Stomach smooth muscle (tissue), 2 donors: ENCODE results near the gene SYT17.

Source experiments
- H3K27ac ChIP-seq: one replicate; pipeline ENCODE4 v1.7.0; 2013; ENCODE audit warnings: mild to moderate bottlenecking, low read length, inconsistent platforms
- H3K27me3 ChIP-seq, 2 donors: one replicate each; pipeline ENCODE4 v1.7.0; 2013; ENCODE audit warnings: low read length in 2 of 2; ENCODE audit not compliant: insufficient read depth in 2 of 2, control insufficient read depth in 1 of 2
- H3K36me3 ChIP-seq, 2 donors: one replicate each; pipeline ENCODE4 v1.7.0; 2013; ENCODE audit warnings: low read length in 2 of 2; ENCODE audit not compliant: control insufficient read depth in 2 of 2, insufficient read depth in 2 of 2
- H3K4me1 ChIP-seq: one replicate; pipeline ENCODE4 v1.7.0; 2013; ENCODE audit warnings: low read length; ENCODE audit not compliant: control insufficient read depth, insufficient read depth
- H3K4me3 ChIP-seq, 2 donors: one replicate each; pipeline ENCODE4 v1.7.0; 2013; ENCODE audit warnings: low read length in 2 of 2
- H3K9ac ChIP-seq, 2 donors: one replicate each; pipeline ENCODE4 v1.7.0; 2013; ENCODE audit warnings: low read length in 2 of 2, mild to moderate bottlenecking in 1 of 2
- H3K9me3 ChIP-seq, 2 donors: one replicate each; pipeline ENCODE4 v1.7.0; 2013; ENCODE audit warnings: low read length in 2 of 2; ENCODE audit not compliant: control insufficient read depth in 2 of 2
- donor health status: healthy.
- donor health status: Pancreatic carcinoma.

Gene SYT17

DNA sequence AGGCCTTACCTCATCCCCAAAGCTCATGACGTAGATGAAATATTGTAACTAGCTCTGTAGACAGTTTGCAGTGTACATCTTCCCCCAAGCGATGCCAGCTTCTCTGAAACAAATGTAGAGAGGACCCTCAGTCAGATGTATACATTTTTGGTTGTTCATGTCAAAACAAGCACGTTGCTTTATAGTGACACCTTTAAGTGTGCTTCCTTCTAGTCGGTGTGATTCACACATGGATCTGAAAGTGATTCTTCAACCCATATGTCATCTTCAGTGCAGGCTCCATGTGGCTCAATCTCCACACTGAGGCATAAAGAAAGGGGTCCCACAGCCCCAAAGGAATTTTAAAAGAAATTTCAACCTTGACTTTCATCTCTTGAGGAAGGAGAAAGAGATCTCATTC is 86.6 kb downstream of the SYT17 start:
- H3K27ac ChIP-seq: no peak overlapping the region
- H3K9ac ChIP-seq: no peak overlapping the region
- no peak overlapping the region for H3K4me3 ChIP-seq
- H3K9me3 ChIP-seq: no peaks in the 10 kb centered on the region
- H3K4me1 ChIP-seq: no peaks in the 10 kb centered on the region
- no peaks in the 10 kb centered on the region for H3K36me3 ChIP-seq
- H3K27me3 ChIP-seq: no peaks in the 10 kb centered on the region

DNA sequence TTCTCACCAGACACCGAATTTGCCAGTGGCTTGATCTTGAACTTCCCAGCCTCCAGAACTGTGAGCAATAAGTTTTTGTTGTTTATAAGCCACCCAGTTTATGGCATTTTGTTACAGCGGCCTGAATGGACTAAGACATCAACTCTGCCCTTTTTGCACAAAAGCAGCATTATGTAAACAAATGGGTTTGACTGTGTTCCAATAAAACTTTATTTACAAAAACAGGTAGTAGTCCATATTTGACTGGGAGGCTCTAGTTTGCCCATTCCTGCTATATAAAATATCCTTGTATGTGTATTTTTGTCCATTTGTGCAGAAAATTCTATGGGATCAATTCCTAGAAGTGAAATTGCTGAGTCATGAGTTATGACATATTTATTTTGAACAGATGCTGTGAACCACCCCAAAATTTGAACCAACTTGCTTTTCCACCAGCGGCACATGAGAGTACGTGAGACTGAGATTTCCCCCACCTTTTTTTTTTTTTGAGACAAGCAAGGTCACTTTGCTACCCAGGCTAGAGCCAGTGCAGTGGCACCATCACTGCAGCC is 96.2 kb downstream of the SYT17 start:
- H3K9ac ChIP-seq: no peak overlapping the region
- H3K9me3 ChIP-seq: peaks cover 0 to 6% of the 10 kb centered on the region in 2 donors
- no peak overlapping the region for H3K27ac ChIP-seq
- H3K27me3 ChIP-seq: no peaks in the 10 kb centered on the region
- H3K4me3 ChIP-seq: no peak overlapping the region
- peaks cover 0 to 3% of the 10 kb centered on the region in 2 donors for H3K36me3 ChIP-seq
- no peaks in the 10 kb centered on the region for H3K4me1 ChIP-seq

DNA sequence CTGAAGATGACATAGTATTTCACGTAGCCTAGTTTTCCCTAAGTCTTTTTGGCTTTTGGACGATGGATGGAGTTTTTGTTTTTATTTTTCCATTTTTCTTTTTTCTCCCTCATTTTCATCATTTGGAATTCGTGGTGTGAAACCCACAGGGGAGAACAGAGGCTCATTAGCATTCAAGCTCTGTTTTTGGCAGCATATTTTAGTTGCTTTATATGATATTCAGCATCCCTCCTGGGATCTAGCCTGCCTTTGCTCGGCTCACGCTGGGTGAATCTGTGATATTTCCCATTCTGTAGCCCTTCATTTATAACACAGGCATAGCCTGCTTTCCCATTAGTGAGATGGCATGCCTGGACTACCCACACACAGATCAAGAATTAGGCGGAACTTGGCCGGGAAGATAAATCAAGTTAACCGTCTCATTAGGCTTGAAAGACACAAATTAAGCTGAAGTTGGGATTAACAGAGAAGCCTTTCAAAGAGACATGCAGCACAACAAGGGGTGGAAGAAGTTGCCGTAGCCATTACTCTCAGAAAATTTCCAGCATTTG is 97.4 kb downstream of the SYT17 start:
- peaks cover 0 to 6% of the 10 kb centered on the region in 2 donors for H3K9me3 ChIP-seq
- H3K4me3 ChIP-seq: no peak overlapping the region
- peaks cover 0 to 3% of the 10 kb centered on the region in 2 donors for H3K36me3 ChIP-seq
- no peak overlapping the region for H3K9ac ChIP-seq
- no peaks in the 10 kb centered on the region for H3K4me1 ChIP-seq
- no peak overlapping the region for H3K27ac ChIP-seq
- H3K27me3 ChIP-seq: no peaks in the 10 kb centered on the region

DNA sequence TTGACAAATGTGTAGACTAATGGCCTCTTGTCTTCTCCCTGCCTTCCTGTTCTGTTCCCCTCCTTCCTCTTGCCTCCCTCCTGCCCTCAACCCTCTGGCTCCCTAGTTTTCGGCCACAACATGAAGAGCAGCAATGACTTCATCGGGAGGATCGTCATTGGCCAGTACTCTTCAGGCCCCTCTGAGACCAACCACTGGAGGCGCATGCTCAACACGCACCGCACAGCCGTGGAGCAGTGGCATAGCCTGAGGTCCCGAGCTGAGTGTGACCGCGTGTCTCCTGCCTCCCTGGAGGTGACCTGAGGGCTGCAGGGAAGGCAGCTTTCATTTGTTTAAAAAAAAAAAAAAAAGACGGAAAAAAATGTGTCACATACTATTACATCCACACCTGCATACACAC is 98.7 kb downstream of the SYT17 start:
- H3K27me3 ChIP-seq: no peaks in the 10 kb centered on the region
- no peak overlapping the region for H3K9ac ChIP-seq
- H3K27ac ChIP-seq: no peak overlapping the region
- peaks cover 0 to 3% of the 10 kb centered on the region in 2 donors for H3K36me3 ChIP-seq
- H3K4me1 ChIP-seq: no peaks in the 10 kb centered on the region
- peaks cover 0 to 6% of the 10 kb centered on the region in 2 donors for H3K9me3 ChIP-seq
- H3K4me3 ChIP-seq: no peak overlapping the region

DNA sequence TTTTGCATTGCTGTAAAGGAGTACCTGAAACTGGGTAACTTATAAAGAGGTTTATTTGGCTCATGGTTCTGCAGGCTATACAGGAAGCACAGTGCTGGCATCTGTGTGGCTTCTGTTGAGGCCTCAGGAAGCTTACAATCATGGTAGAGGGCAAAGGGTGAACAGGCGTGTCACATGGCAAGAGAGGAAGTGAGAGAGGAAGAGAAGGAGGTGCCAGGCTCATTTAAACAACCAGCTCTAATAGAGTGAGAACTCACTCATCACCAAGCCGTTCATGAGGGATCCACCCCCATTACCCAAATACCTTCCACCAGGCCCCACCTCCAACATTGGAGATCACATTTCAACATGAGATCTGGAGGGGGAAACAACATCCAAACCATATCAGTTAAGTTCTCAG is 101.1 kb downstream of the SYT17 start:
- Histone ChIP-seq H3K27ac (no peak overlapping the region), H3K36me3 (peaks cover 0 to 3% of the 10 kb centered on the region in 2 donors), H3K27me3 (no peaks in the 10 kb centered on the region), H3K9ac (no peak overlapping the region), H3K4me1 (no peaks in the 10 kb centered on the region), H3K4me3 (no peak overlapping the region), H3K9me3 (peaks cover 0 to 2% of the 10 kb centered on the region in 2 donors)

DNA sequence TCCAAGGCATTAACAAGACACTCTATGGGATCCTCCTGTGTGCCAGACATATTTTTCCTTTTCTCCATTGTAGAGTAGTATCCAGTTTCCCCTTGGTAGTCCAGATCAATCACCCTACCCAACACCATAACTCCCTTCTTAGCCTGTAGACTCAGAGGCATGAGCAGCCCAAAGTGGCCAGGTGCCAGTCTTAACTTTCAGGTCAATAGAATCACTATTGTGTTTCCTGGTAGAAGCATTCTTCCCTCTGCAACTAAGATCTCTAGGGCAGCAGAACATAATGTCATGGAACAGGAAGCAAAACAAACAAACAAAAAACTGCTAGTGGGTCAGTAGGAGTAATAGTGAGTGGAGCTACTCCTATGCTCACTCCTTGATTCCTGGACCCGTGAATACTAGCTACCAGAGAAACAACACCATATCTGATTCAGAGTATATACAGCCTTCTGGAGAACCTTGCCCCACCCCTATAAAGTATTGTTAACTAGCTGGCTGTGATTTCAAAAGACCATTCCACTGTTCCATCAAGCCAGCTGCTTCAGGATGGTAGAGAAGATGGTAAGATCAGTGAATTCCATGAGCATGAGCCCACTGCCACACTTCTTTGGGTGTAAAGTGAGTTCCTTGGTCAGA is 106.2 kb downstream of the SYT17 start:
- H3K4me3 ChIP-seq: no peak overlapping the region
- H3K9me3 ChIP-seq: peaks cover 0 to 3% of the 10 kb centered on the region in 2 donors
- H3K9ac ChIP-seq: no peak overlapping the region
- peaks cover 0 to 2% of the 10 kb centered on the region in 2 donors for H3K27me3 ChIP-seq
- H3K4me1 ChIP-seq: no peaks in the 10 kb centered on the region
- no peaks in the 10 kb centered on the region for H3K36me3 ChIP-seq
- no peak overlapping the region for H3K27ac ChIP-seq

DNA sequence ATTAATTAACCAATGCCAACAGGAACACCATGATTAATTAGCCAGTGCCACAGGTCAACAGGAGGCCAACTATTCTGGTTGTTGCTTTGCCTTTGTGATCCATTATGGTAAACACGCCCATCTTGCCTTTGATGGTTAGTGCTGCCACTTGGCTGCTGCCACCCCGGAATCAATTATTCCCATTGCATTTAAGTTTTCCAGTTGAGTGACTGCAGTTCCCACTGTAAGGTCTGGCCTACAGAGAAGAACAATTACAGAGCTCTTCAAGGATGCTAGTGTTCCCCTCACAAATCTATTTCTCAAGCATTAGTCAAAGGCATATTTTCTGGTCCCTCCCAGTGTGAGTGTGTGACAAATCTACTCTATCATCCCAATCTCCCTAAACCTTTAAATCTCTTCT is 110.4 kb downstream of the SYT17 start:
- no peak overlapping the region for H3K9ac ChIP-seq
- H3K4me3 ChIP-seq: no peak overlapping the region
- H3K9me3 ChIP-seq: peaks cover 0 to 3% of the 10 kb centered on the region in 2 donors
- H3K4me1 ChIP-seq: no peaks in the 10 kb centered on the region
- H3K36me3 ChIP-seq: no peaks in the 10 kb centered on the region
- H3K27ac ChIP-seq: no peak overlapping the region
- peaks cover 0 to 2% of the 10 kb centered on the region in 2 donors for H3K27me3 ChIP-seq

DNA sequence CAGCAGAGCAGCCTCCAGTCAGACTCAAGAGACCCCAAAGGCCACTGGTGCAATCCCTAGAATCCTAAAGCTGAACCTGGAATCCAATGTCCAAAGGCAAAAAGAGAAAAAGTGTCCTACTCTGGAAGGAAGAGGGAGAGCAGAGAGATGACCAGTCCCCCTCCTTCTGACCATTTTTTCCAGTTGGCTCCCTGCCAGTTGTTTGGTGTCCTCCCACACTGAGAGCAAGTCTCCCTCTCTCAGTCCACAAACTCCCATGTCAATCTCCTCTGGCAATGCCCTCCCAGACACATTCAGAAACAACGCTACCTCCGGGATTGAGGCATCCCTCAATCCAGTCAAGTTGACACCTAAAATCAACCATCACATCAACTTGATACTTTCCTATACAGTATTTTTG is 113.2 kb downstream of the SYT17 start:
- Histone ChIP-seq H3K27me3 (no peaks in the 10 kb centered on the region), H3K9ac (no peak overlapping the region), H3K36me3 (no peaks in the 10 kb centered on the region), H3K9me3 (peaks cover 0 to 3% of the 10 kb centered on the region in 2 donors), H3K4me3 (no peak overlapping the region), H3K4me1 (peaks cover 8% of the 10 kb centered on the region), H3K27ac (no peak overlapping the region)

DNA sequence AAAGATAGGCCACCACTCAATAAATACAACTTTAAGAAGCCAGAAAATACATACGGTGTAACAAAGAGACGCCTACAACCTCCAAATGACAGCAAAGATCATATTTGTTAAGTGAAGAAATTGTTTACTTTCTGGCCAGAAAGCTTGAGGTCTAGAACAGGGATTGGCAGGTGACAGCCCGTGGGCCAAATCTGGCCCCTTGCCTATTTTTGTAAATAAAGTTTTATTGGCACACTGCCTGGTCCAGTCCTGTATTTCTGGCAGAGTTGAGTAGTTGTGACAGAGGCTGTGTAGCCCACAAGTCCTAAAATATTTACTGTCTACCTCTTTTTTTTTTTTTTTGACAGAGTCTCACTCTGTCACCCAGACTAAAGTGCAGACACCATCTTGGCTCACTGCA is 114.1 kb downstream of the SYT17 start:
- Histone ChIP-seq H3K9ac (no peak overlapping the region), H3K9me3 (peaks cover 0 to 3% of the 10 kb centered on the region in 2 donors), H3K4me1 (peaks cover 8% of the 10 kb centered on the region), H3K36me3 (no peaks in the 10 kb centered on the region), H3K27me3 (no peaks in the 10 kb centered on the region), H3K4me3 (no peak overlapping the region), H3K27ac (no peak overlapping the region)

DNA sequence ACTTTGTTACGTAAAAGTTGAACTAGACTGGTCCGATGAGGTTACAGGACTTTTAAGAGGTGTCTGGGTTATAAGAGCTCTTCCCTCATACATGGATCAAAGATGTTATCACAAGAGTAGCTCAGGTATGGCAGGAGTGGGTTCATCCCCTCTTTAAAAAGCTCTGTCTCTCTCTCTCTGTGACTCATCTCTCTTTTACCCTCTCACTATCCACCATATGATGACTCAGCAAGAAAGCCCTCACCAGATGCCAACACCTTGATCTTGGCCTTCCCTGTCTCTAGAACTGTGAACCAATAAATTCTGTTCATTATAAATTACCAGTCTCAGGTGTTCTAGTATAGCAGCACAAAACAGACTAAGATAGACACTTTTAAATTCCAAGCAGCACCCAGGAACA is 115.6 kb downstream of the SYT17 start:
- Histone ChIP-seq H3K36me3 (no peaks in the 10 kb centered on the region), H3K27ac (no peak overlapping the region), H3K27me3 (no peaks in the 10 kb centered on the region), H3K4me3 (no peak overlapping the region), H3K4me1 (peaks cover 8% of the 10 kb centered on the region), H3K9ac (no peak overlapping the region), H3K9me3 (peaks cover 0 to under 1% of the 10 kb centered on the region in 2 donors)

DNA sequence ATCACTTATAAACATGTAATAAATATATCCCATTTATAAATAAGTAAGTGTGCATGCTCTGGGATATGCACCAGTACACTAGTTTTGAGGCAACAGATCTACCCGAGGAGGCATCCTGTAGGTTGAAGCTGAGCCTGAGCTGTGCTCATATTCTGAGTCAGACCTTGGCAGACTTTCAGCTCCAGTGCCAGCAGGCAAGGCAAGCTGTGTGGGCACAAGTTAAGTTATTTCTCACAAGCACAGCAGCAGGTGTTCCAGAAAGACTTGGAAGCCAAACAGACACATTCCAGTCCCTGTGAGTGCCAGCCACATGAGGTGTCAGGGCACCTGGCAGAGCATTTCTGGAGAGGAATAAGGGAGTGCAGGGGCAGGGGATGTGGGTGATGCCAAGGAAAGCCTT is 116.2 kb downstream of the SYT17 start:
- Histone ChIP-seq H3K27me3 (no peaks in the 10 kb centered on the region), H3K9me3 (no peaks in the 10 kb centered on the region), H3K27ac (no peak overlapping the region), H3K36me3 (no peaks in the 10 kb centered on the region), H3K4me1 (peaks cover 8% of the 10 kb centered on the region), H3K4me3 (no peak overlapping the region), H3K9ac (no peak overlapping the region)
